Liver (tissue), 9 donors: ENCODE data around the gene MAN2A2. TPM values are rescaled to one million over a fixed set of nuclear protein-coding genes. Genes with fewer than 3 reads are reported as not detected.

Source experiments
- DNase-seq: peaks from one replicate; pipeline ENCODE4 v3.0.0-alpha.2; 2017; ENCODE audit warnings: low spot score
- H3K27ac ChIP-seq, 2 donors: one replicate each; pipeline ENCODE4 v1.7.0; 2013; ENCODE audit warnings: inconsistent platforms in 2 of 2, low read length in 2 of 2, control low read depth in 1 of 2, low read depth in 1 of 2, mild to moderate bottlenecking in 1 of 2
- H3K27me3 ChIP-seq, 4 donors: one replicate each; pipeline versions ENCODE4 v1.6.1 to v1.7.0; 2013; ENCODE audit warnings: low read length in 3 of 4, inconsistent platforms in 1 of 4, mild to moderate bottlenecking in 1 of 4, moderate library complexity in 1 of 4; ENCODE audit not compliant: control insufficient read depth in 4 of 4, insufficient read depth in 4 of 4
- H3K36me3 ChIP-seq, 4 donors: one replicate each; pipeline versions ENCODE4 v1.6.1 to v1.7.0; 2013; ENCODE audit warnings: low read length in 3 of 4, mild to moderate bottlenecking in 3 of 4, low read depth in 1 of 4, moderate library complexity in 1 of 4; ENCODE audit not compliant: control insufficient read depth in 4 of 4, insufficient read depth in 3 of 4
- H3K4me1 ChIP-seq, 4 donors: one replicate each; pipeline versions ENCODE4 v1.6.1 to v1.7.0; 2013; ENCODE audit warnings: low read length in 3 of 4, mild to moderate bottlenecking in 3 of 4, moderate library complexity in 1 of 4; ENCODE audit not compliant: control insufficient read depth in 4 of 4, insufficient read depth in 4 of 4
- H3K4me3 ChIP-seq, 3 donors: one replicate each; pipeline versions ENCODE4 v1.6.1 to v1.7.0; 2013; ENCODE audit warnings: low read length in 3 of 3, control low read depth in 1 of 3, low read depth in 1 of 3, mild to moderate bottlenecking in 1 of 3
- H3K9ac ChIP-seq, 2 donors: one replicate each; pipeline ENCODE4 v1.7.0; 2013; ENCODE audit warnings: low read length in 2 of 2, mild to moderate bottlenecking in 2 of 2, moderate library complexity in 2 of 2, control low read depth in 1 of 2, low read depth in 1 of 2
- H3K9me3 ChIP-seq, 4 donors: one replicate each; pipeline versions ENCODE4 v1.6.1 to v1.7.0; 2013; ENCODE audit warnings: low read length in 3 of 4; ENCODE audit not compliant: control insufficient read depth in 4 of 4
- ATF3 ChIP-seq: IDR thresholded peaks from 2 replicates; pipeline ENCODE4 v1.6.1; 2016; ENCODE audit warnings: antibody characterized with exemption
- CTCF ChIP-seq: fragments of 150-350 bp; IDR thresholded peaks from 2 replicates; pipeline ENCODE4 v1.5.1; 2017; ENCODE audit warnings: improper control_type of control experiment, low read depth, low read length; ENCODE audit not compliant: missing input control
- EGR1 ChIP-seq, 2 donors: IDR thresholded peaks; 2 replicates each; pipeline ENCODE4 v1.6.1; 2016 to 2018; ENCODE audit warnings: antibody characterized with exemption in 2 of 2, low read depth in 2 of 2
- FOXA1 ChIP-seq: IDR thresholded peaks from 2 replicates; pipeline ENCODE4 v1.6.1; 2016; ENCODE audit warnings: antibody characterized with exemption
- FOXA2 ChIP-seq: IDR thresholded peaks from 2 replicates; pipeline ENCODE4 v1.6.1; 2016; ENCODE audit warnings: antibody characterized with exemption
- GABPA ChIP-seq, 2 donors: IDR thresholded peaks in 1 of 2; conservative IDR thresholded peaks in 1 of 2; 2 replicates each; pipeline ENCODE4 v1.6.1; 2016; ENCODE audit warnings: antibody characterized with exemption in 2 of 2, mild to moderate bottlenecking in 1 of 2, moderate library complexity in 1 of 2
- HNF4A ChIP-seq, 2 donors: conservative IDR thresholded peaks; 2 replicates each; pipeline ENCODE4 v1.6.1; 2016; ENCODE audit warnings: antibody characterized with exemption in 2 of 2, mild to moderate bottlenecking in 2 of 2
- HNF4G ChIP-seq: IDR thresholded peaks from 2 replicates; pipeline ENCODE4 v1.6.1; 2016; ENCODE audit warnings: antibody characterized with exemption
- JUND ChIP-seq, 2 donors: IDR thresholded peaks; 2 replicates each; pipeline ENCODE4 v1.6.1; 2016; ENCODE audit warnings: antibody characterized with exemption in 2 of 2
- MAX ChIP-seq: IDR thresholded peaks from 2 replicates; pipeline ENCODE4 v1.6.1; 2016; ENCODE audit warnings: antibody characterized with exemption
- NR2F2 ChIP-seq: IDR thresholded peaks from 2 replicates; pipeline ENCODE4 v1.6.1; 2016; ENCODE audit warnings: antibody characterized with exemption
- RAD21 ChIP-seq, 2 donors: IDR thresholded peaks; 2 replicates each; pipeline ENCODE4 v1.6.1; 2016; ENCODE audit warnings: antibody characterized with exemption in 2 of 2, mild to moderate bottlenecking in 2 of 2
- REST ChIP-seq: IDR thresholded peaks from 2 replicates; pipeline ENCODE4 v1.6.1; 2016; ENCODE audit warnings: antibody characterized with exemption, mild to moderate bottlenecking
- RXRA ChIP-seq, 2 donors: IDR thresholded peaks; 2 replicates each; pipeline ENCODE4 v1.6.1; 2017 to 2018; ENCODE audit warnings: antibody characterized with exemption in 2 of 2, mild to moderate bottlenecking in 1 of 2
- SP1 ChIP-seq: IDR thresholded peaks from 2 replicates; pipeline ENCODE4 v1.6.1; 2018; ENCODE audit warnings: antibody characterized with exemption, mild to moderate bottlenecking
- TAF1 ChIP-seq: conservative IDR thresholded peaks from 2 replicates; pipeline ENCODE4 v1.6.1; 2016; ENCODE audit warnings: antibody characterized with exemption, mild to moderate bottlenecking
- YY1 ChIP-seq: IDR thresholded peaks from 2 replicates; pipeline ENCODE4 v1.6.1; 2016; ENCODE audit warnings: antibody characterized with exemption, mild to moderate bottlenecking
- ZBTB33 ChIP-seq: IDR thresholded peaks from 2 replicates; pipeline ENCODE4 v1.6.1; 2016; ENCODE audit warnings: antibody characterized with exemption
- WGBS: extraction: QIAGEN DNeasy Blood & Tissue Kit; methylation state at CpG from one replicate; pipeline ENCODE4 v1.1.7; 2013; 5-methylcytosine and 5-hydroxymethylcytosine counted together
- polyA plus RNA-seq, 2 donors: library from polyadenylated mRNA; stranded (reverse) in 1 of 2; unstranded in 1 of 2; fragments of 200-250 nt in 1 of 2; fragments of >200 nt in 1 of 2; fragmentation: Nextera tagmentation in 1 of 2; extraction: Ambion mirVana in 1 of 2; gene quantifications; one replicate each; pipeline versions ENCODE4 v1.2.1 to v1.2.3, GENCODE V29; 2013 to 2015
- total RNA-seq, 2 donors: library from RNA; depleted of rRNA; stranded (reverse); fragments of >200 nt; gene quantifications; one replicate each; pipeline ENCODE4 v1.2.3, GENCODE V29; 2014
- donor health status: healthy.
- donor health status: healthy.
- donor health status: healthy.
- donor health status: healthy.
- donor health status: healthy.

The MAN2A2 gene
- total and polyA plus RNA-seq, 4 donors, result 17.3 to 111 (median 50.9) TPM

GRCh38 chr15:90880381-90881145 is 22.5 kb upstream of the MAN2A2 start:
- Histone ChIP-seq H3K4me1 (peaks cover 11 to 80% (median 53%) of the 10 kb centered on the region in 4 donors), H3K9ac (no peak overlapping the region), H3K36me3 (peaks cover 24 to 57% (median 39%) of the 10 kb centered on the region in 4 donors), H3K9me3 (no peaks in the 10 kb centered on the region), H3K27me3 (no peaks in the 10 kb centered on the region), H3K4me3 (no peak overlapping the region), H3K27ac (no peak overlapping the region)
- WGBS, result 88% methylated on average over 16 of the region's 16 CpGs
- no peak for DNase-seq
- TF ChIP-seq SP1 (no peak), FOXA1 (no peak), JUND (IDR thresholded peaks at IDR 0.05) (no peak), CTCF (no peak), HNF4G (no peak), TAF1 (no peak), FOXA2 (no peak), RAD21 (IDR thresholded peaks at IDR 0.05) (no peak)

- 75% methylated on average over 35 of the region's 35 CpGs for WGBS
- Histone ChIP-seq H3K4me1 (peaks cover 14 to 80% (median 57%) of the 10 kb centered on the region in 4 donors), H3K4me3 (no peak overlapping the region), H3K36me3 (peaks cover 22 to 54% (median 37%) of the 10 kb centered on the region in 4 donors), H3K27ac (peak overlapping the region in 1 of 2 donors; percentile 90), H3K9me3 (no peaks in the 10 kb centered on the region), H3K27me3 (no peaks in the 10 kb centered on the region), H3K9ac (no peak overlapping the region)
- no peak for DNase-seq
- no peak for TF ChIP-seq REST
- TF ChIP-seq NR2F2, result no peak
- no peak for TF ChIP-seq RAD21 (IDR thresholded peaks at IDR 0.05)
- TF ChIP-seq HNF4G, result no peak
- no peak for TF ChIP-seq CTCF
- no peak for TF ChIP-seq ATF3
- no peak for TF ChIP-seq SP1
- no peak for TF ChIP-seq JUND (IDR thresholded peaks at IDR 0.05)
- TF ChIP-seq RXRA (IDR thresholded peaks at IDR 0.05), result no peak
- no peak for TF ChIP-seq FOXA1
- TF ChIP-seq MAX, result no peak
- no peak for TF ChIP-seq ZBTB33
- TF ChIP-seq TAF1, result no peak
- TF ChIP-seq EGR1 (IDR thresholded peaks at IDR 0.05; ENCODE audit: low read depth in 2 of 2), result no peak
- no peak for TF ChIP-seq YY1
- TF ChIP-seq GABPA (IDR thresholded peaks at IDR 0.05 in 1 of 2, conservative IDR thresholded peaks at IDR 0.05 in 1 of 2), result no peak
- no peak for TF ChIP-seq HNF4A (conservative IDR thresholded peaks at IDR 0.05)
Measured at GRCh38 chr15:90881181-90881977, 21.7 kb upstream of the MAN2A2 start.
